IPS-18a (cell line): ENCODE measurements around the gene OR10R2.
"Not testable (repeated sequence)": the region's sequence is repeated elsewhere in the genome, so short reads cannot be mapped to it uniquely, and the experiment has no call there.

Source experiments
- H3K27ac ChIP-seq: one replicate; pipeline ENCODE4 v1.5.1; 2013; ENCODE audit warnings: low read length
- H3K27me3 ChIP-seq: one replicate; pipeline ENCODE4 v1.6.1; 2013; ENCODE audit warnings: mild to moderate bottlenecking, low read length; ENCODE audit not compliant: control insufficient read depth, insufficient read depth
- H3K36me3 ChIP-seq: one replicate; pipeline ENCODE4 v1.6.1; 2013; ENCODE audit warnings: low read depth, low read length; ENCODE audit not compliant: control insufficient read depth
- H3K4me1 ChIP-seq: one replicate; pipeline ENCODE4 v1.6.1; 2013; ENCODE audit warnings: low read depth, low read length; ENCODE audit not compliant: control insufficient read depth
- H3K4me3 ChIP-seq: one replicate; pipeline ENCODE4 v1.5.1; 2013; ENCODE audit warnings: low read length
- H3K9ac ChIP-seq: one replicate; pipeline ENCODE4 v1.6.1; 2013; ENCODE audit warnings: mild to moderate bottlenecking, low read length, moderate library complexity
- H3K9me3 ChIP-seq: one replicate; pipeline ENCODE4 v1.6.1; 2013; ENCODE audit warnings: low read depth, low read length; ENCODE audit not compliant: control insufficient read depth

The OR10R2 gene

DNA sequence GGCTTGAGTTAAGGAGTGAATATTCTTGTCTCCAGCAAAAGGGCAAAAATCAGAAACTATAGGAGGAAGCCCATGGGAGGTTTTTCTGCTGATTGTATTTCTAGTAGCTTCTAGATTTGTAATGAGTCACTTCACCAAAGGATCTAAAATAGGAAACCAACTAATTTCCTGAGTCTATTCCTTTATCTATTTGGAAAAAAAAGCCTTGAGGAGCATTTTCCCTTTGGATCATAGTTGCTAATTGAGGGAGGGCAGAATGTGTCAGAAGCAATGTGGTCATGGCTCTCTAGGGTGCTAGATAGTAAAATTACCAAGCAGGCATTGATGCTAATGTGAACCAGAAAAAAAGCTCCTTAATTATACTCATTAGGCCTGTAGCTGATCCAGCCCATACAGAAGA, at the start of gene OR10R2:
Gene OR10R2, plus strand, starts transcription at position 301 of the 400 bp plus-strand sequence. CDS start 106 bp downstream, outside the sequence.
- H3K4me3 ChIP-seq: no peak within 1 kb of the TSS
- no peaks in the 10 kb centered on the region for H3K27me3 ChIP-seq
- no peaks in the 10 kb centered on the region for H3K4me1 ChIP-seq
- no peak within 1 kb of the TSS for H3K27ac ChIP-seq
- no peak within 1 kb of the TSS for H3K9ac ChIP-seq
- H3K36me3 ChIP-seq: no peaks in the 10 kb centered on the region
- no peaks in the 10 kb centered on the region for H3K9me3 ChIP-seq

DNA sequence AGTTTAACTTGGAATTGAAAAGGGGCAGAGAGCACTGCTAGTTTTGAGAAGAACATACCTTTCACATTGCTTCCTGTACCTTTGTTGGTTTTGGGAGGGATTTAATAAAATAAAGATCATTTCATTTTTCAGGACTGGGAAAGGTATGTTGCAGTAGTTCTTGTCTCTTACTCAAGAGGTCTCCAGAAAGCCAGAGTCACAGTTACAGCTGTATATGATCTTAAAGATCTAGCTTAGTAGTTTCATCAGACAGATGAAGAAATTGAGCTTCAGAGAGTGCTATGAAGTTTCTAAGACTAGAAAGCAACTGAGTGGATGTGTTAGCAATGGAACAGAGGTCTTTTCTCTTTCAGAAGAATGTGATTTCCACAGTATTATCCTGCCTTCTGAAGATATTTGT, 47.0 kb upstream of the OR10R2 start:
- Histone ChIP-seq H3K27ac (no peak overlapping the region), H3K27me3 (no peaks in the 10 kb centered on the region), H3K9ac (no peak overlapping the region)

DNA sequence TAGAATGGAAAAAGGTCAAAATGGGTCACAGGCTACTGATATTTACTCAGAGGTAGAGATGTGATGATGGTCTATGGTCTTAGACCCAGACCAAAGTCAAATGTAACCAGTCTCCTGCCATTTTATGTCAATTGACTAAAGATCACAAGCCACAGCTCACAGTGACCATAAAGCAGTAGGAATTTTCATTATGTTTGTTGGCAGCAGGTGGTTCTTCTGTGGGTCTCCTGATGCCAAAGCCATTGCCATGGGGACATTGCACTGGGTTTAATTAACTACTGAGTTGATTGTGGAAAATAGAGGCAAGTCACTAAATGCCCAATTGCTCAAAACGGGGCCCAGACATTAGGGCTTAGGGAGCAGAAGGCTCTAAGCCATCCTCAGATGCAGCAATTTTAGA, 45.9 kb upstream of the OR10R2 start, which contains the start of gene OR10K2:
Gene OR10K2, minus strand, starts transcription at position 101 of the 400 bp plus-strand sequence. CDS start 5,371 bp downstream, outside the sequence.
- Histone ChIP-seq H3K9me3 (no peaks in the 10 kb centered on the region), H3K27me3 (no peaks in the 10 kb centered on the region), H3K9ac (no peak within 1 kb of the TSS), H3K4me3 (no peak within 1 kb of the TSS), H3K27ac (no peak within 1 kb of the TSS), H3K36me3 (no peaks in the 10 kb centered on the region), H3K4me1 (peaks cover 11% of the 10 kb centered on the region)

More for the DNA sequence above, 47.0 kb upstream of the OR10R2 start:
- Histone ChIP-seq H3K4me1 (peaks cover 11% of the 10 kb centered on the region), H3K9me3 (no peaks in the 10 kb centered on the region), H3K4me3 (no peak overlapping the region), H3K36me3 (no peaks in the 10 kb centered on the region)

GRCh38 chr1:158430163-158430562, 41.9 kb upstream of the OR10R2 start:
- H3K4me1 ChIP-seq, H3K4me3 ChIP-seq, H3K9me3 ChIP-seq, H3K27ac ChIP-seq, H3K27me3 ChIP-seq, H3K36me3 ChIP-seq, H3K9ac ChIP-seq: not testable (repeated sequence)

- H3K27me3 ChIP-seq: no peaks in the 10 kb centered on the region
- H3K9ac ChIP-seq: no peak overlapping the region
- H3K4me1 ChIP-seq: no peaks in the 10 kb centered on the region
- no peak overlapping the region for H3K27ac ChIP-seq
- no peaks in the 10 kb centered on the region for H3K9me3 ChIP-seq
- H3K4me3 ChIP-seq: no peak overlapping the region
- H3K36me3 ChIP-seq: no peaks in the 10 kb centered on the region
Measured at GRCh38 chr1:158434741-158435140, 37.3 kb upstream of the OR10R2 start.

DNA sequence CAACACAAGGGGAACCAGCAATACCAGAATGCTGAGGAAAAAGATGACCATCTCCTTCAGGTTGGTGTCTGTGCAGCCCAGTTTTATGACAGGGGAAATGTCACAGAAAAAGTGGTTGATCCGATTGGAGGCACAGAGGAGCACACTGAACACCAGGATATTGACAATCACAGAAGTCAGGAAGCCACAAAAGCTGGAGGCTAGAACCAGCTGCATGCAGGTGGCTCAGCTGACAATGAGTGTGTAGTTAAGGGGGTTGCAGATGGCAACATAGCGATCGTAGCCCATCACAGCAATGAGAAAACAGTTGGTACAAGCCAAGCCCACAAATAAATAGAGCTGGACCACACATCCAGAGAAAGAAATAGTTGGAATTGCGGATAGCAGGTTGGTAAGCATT, 26.6 kb upstream of the OR10R2 start:
- Histone ChIP-seq H3K27ac (no peak overlapping the region), H3K9me3 (no peaks in the 10 kb centered on the region), H3K4me3 (no peak overlapping the region), H3K9ac (no peak overlapping the region), H3K27me3 (no peaks in the 10 kb centered on the region), H3K36me3 (no peaks in the 10 kb centered on the region), H3K4me1 (no peaks in the 10 kb centered on the region)

DNA sequence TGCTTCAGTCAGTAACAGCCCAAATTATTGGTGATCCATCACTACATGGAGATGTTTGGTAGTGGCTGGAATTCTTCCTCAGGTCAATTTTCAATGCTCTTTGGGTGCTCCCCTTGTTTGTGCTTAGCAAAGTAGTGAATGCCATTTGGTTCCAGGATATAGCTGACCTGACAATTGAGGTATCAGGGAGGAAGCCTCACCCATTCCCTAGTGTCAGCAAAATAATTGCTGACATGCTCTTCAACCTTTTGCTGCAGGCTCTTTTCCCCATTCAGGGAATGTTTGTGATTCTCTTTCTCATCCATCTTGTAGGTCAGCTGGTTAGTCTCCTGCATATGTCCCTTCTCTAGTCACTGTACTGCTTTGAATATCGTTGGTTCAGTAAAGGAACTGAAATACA, 17.5 kb upstream of the OR10R2 start:
- H3K9me3 ChIP-seq: no peaks in the 10 kb centered on the region
- no peak overlapping the region for H3K9ac ChIP-seq
- no peaks in the 10 kb centered on the region for H3K4me1 ChIP-seq
- H3K27ac ChIP-seq: no peak overlapping the region
- no peak overlapping the region for H3K4me3 ChIP-seq
- H3K36me3 ChIP-seq: no peaks in the 10 kb centered on the region
- no peaks in the 10 kb centered on the region for H3K27me3 ChIP-seq

DNA sequence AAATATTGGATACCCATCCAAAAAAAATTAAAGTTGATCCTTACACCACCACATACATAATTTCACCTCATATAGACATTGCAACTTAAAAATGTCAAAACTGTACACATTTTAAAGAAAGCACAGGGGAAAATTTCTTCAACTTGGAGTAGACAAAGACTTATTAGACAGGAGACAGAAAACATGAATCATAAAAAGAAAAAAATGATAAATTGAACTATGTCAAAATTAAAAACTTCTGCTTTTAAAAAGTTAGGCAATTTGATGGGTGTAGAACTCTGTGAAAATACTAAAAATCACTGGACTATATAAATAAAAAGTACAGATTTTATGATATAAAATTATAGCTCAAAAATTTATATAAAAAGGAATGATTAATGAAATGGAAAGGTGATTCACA, 14.8 kb upstream of the OR10R2 start:
- no peak overlapping the region for H3K27ac ChIP-seq
- no peak overlapping the region for H3K9ac ChIP-seq
- H3K4me1 ChIP-seq: no peaks in the 10 kb centered on the region
- H3K9me3 ChIP-seq: no peaks in the 10 kb centered on the region
- no peak overlapping the region for H3K4me3 ChIP-seq
- H3K36me3 ChIP-seq: no peaks in the 10 kb centered on the region
- no peaks in the 10 kb centered on the region for H3K27me3 ChIP-seq

DNA sequence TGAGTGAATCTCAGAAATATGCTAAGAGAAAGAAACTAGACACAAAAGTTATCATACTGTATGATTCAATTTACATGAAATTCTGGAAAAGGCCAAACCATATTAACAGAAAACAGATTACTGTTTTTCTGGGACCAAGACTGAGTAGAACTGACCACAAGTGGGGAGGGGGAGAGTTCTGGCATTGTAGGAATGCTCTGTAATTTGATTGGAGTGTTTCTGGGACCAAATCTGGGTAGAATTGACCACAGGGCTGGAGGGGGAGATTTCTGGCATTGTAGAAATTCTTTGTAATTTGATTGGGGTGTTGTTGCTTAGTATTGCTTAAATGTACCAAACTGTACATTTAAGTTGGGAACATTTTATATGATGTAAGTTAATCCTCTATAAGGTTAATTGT, 13.8 kb upstream of the OR10R2 start:
- Histone ChIP-seq H3K4me1 (no peaks in the 10 kb centered on the region), H3K9ac (no peak overlapping the region), H3K27ac (no peak overlapping the region), H3K36me3 (no peaks in the 10 kb centered on the region), H3K27me3 (no peaks in the 10 kb centered on the region), H3K4me3 (no peak overlapping the region), H3K9me3 (no peaks in the 10 kb centered on the region)

DNA sequence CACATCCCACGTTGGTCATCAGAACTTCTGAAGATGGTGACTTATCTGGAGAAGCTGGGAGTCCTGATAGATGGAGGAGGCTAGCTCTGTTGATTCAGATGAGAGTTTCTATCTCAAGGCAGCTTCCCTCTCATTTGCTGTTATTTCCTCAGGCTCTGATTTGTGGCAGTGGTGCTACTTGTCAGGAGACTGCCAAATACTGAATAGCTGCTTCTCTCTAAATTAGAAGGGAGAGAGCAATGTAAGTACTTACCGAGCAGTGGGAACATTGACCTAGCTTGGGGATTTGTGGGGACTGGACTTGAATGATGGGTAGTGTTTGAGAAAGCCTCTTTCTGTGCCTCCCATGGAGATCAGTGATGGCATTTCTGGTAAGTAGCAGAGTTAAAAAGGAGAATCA, 10.5 kb upstream of the OR10R2 start, which contains the start of gene OR10K1:
Gene OR10K1, plus strand, starts transcription at position 301 of the 400 bp plus-strand sequence. CDS start 3,728 bp downstream, outside the sequence.
- Histone ChIP-seq H3K36me3 (no peaks in the 10 kb centered on the region), H3K27me3 (no peaks in the 10 kb centered on the region), H3K4me3 (no peak within 1 kb of the TSS), H3K9ac (no peak within 1 kb of the TSS), H3K9me3 (no peaks in the 10 kb centered on the region), H3K27ac (no peak within 1 kb of the TSS), H3K4me1 (no peaks in the 10 kb centered on the region)

GRCh38 chr1:158485455-158485854, 13.4 kb downstream of the OR10R2 start:
- Histone ChIP-seq H3K27ac (no peak overlapping the region), H3K9ac (no peak overlapping the region), H3K4me3 (no peak overlapping the region), H3K36me3 (no peaks in the 10 kb centered on the region), H3K9me3 (no peaks in the 10 kb centered on the region), H3K27me3 (no peaks in the 10 kb centered on the region), H3K4me1 (no peaks in the 10 kb centered on the region)

- H3K9ac ChIP-seq: no peak overlapping the region
- no peak overlapping the region for H3K27ac ChIP-seq
- no peak overlapping the region for H3K4me3 ChIP-seq
- H3K27me3 ChIP-seq: no peaks in the 10 kb centered on the region
- H3K4me1 ChIP-seq: no peaks in the 10 kb centered on the region
- no peaks in the 10 kb centered on the region for H3K9me3 ChIP-seq
- no peaks in the 10 kb centered on the region for H3K36me3 ChIP-seq
Measured at GRCh38 chr1:158491316-158491715, 19.3 kb downstream of the OR10R2 start.
